Osteoblast (primary cell): ENCODE data around the gene ARHGEF6. TPM values are rescaled to one million over a fixed set of nuclear protein-coding genes. Genes with fewer than 3 reads are reported as not detected.

Experiments
- DNase-seq: peaks from one replicate; pipeline ENCODE4 v3.0.0; 2011; ENCODE audit warnings: low spot score, mixed read lengths; ENCODE audit not compliant: insufficient read length; ENCODE audit errors: missing footprints
- H2AFZ ChIP-seq: 2 replicates; pipeline ENCODE4 v1.6.0; 2011; ENCODE audit warnings: mild to moderate bottlenecking, low read length
- H3K27ac ChIP-seq: 2 replicates; pipeline ENCODE4 v1.5.1; 2011; ENCODE audit warnings: mild to moderate bottlenecking, low read depth, low read length, moderate library complexity
- H3K27me3 ChIP-seq: 2 replicates; pipeline ENCODE4 v1.6.0; 2012; ENCODE audit warnings: mild to moderate bottlenecking, control low read depth, inconsistent platforms, low read length, moderate library complexity; ENCODE audit not compliant: insufficient read depth
- H3K36me3 ChIP-seq: 2 replicates; pipeline ENCODE4 v1.5.1; 2011; ENCODE audit warnings: mild to moderate bottlenecking, low read length, control low read depth, moderate library complexity; ENCODE audit not compliant: insufficient read depth
- H3K4me1 ChIP-seq: 2 replicates; pipeline ENCODE4 v1.5.1; 2011; ENCODE audit warnings: mild to moderate bottlenecking, low read length, control low read depth, moderate library complexity; ENCODE audit not compliant: insufficient read depth
- H3K4me2 ChIP-seq: 2 replicates; pipeline ENCODE4 v1.6.0; 2011; ENCODE audit warnings: mild to moderate bottlenecking, low read length; ENCODE audit not compliant: insufficient read depth
- H3K4me3 ChIP-seq: fragments of 200-600 bp; sonication (generic); 3 replicates; pipeline ENCODE4 v1.5.1; 2012; ENCODE audit warnings: mild to moderate bottlenecking, low read length, inconsistent platforms; ENCODE audit not compliant: insufficient read depth
- H3K79me2 ChIP-seq: 2 replicates; pipeline ENCODE4 v1.6.0; 2012; ENCODE audit warnings: mild to moderate bottlenecking, low read length, control low read depth, inconsistent platforms; ENCODE audit not compliant: insufficient read depth
- H3K9me3 ChIP-seq: 2 replicates; pipeline ENCODE4 v1.5.1; 2011; ENCODE audit warnings: low read depth, low read length, control low read depth
- H4K20me1 ChIP-seq: 2 replicates; pipeline ENCODE4 v1.6.0; 2012; ENCODE audit warnings: mild to moderate bottlenecking, low read length, control low read depth; ENCODE audit not compliant: insufficient read depth
- CTCF ChIP-seq: IDR thresholded peaks from 2 replicates; pipeline ENCODE4 v1.5.1; 2011; ENCODE audit warnings: mild to moderate bottlenecking, low read depth, low read length, moderate library complexity; ENCODE audit errors: extremely low read depth
- total RNA-seq: library from RNA; depleted of rRNA; stranded (reverse); fragments of >200 nt; gene quantifications from 2 replicates; pipeline ENCODE4 v1.2.3, GENCODE V29; 2012

Gene ARHGEF6
- total RNA-seq, 1 donor = 17.4 TPM

- H3K79me2 ChIP-seq = no peaks in the 10 kb centered on the region
- no peak overlapping the region for H3K4me3 ChIP-seq
- no peaks in the 10 kb centered on the region for H4K20me1 ChIP-seq
- TF ChIP-seq CTCF = no peak
- no peak overlapping the region for H2AFZ ChIP-seq
- no peaks in the 10 kb centered on the region for H3K4me1 ChIP-seq
- H3K27me3 ChIP-seq = no peaks in the 10 kb centered on the region
- no peak overlapping the region for H3K4me2 ChIP-seq
- H3K27ac ChIP-seq = no peak overlapping the region
- no peak for DNase-seq
- H3K36me3 ChIP-seq = no peaks in the 10 kb centered on the region
- H3K9me3 ChIP-seq = no peaks in the 10 kb centered on the region
Observed at GRCh38 chrX:136731798-136732197, 48.9 kb downstream of the ARHGEF6 start.

- Histone ChIP-seq H3K4me1 (no peaks in the 10 kb centered on the region), H3K9me3 (no peaks in the 10 kb centered on the region), H3K4me3 (no peak overlapping the region), H3K27ac (no peak overlapping the region), H3K36me3 (no peaks in the 10 kb centered on the region), H4K20me1 (no peaks in the 10 kb centered on the region), H3K27me3 (no peaks in the 10 kb centered on the region), H3K4me2 (no peak overlapping the region), H3K79me2 (no peaks in the 10 kb centered on the region), H2AFZ (no peak overlapping the region)
- no peak for TF ChIP-seq CTCF
- DNase-seq = no peak
Observed at GRCh38 chrX:136731207-136731782, 49.4 kb downstream of the ARHGEF6 start.

GRCh38 chrX:136728393-136728792 lies 52.3 kb downstream of the ARHGEF6 start:
- H4K20me1 ChIP-seq = no peaks in the 10 kb centered on the region
- DNase-seq = no peak

More at GRCh38 chrX:136728393-136728792, 52.3 kb downstream of the ARHGEF6 start:
- no peaks in the 10 kb centered on the region for H3K9me3 ChIP-seq
- H3K27me3 ChIP-seq = no peaks in the 10 kb centered on the region
- no peaks in the 10 kb centered on the region for H3K79me2 ChIP-seq
- no peak overlapping the region for H3K27ac ChIP-seq
- no peak overlapping the region for H3K4me3 ChIP-seq
- no peaks in the 10 kb centered on the region for H3K4me1 ChIP-seq
- H3K4me2 ChIP-seq = no peak overlapping the region
- H2AFZ ChIP-seq = no peak overlapping the region
- no peak for TF ChIP-seq CTCF
- H3K36me3 ChIP-seq = no peaks in the 10 kb centered on the region
